ENCODE measurements around the gene NEXMIF. TPM values are rescaled to one million over a fixed set of nuclear protein-coding genes. Genes with fewer than 3 reads are reported as not detected.
"Not testable (repeated sequence)": the region's sequence is repeated elsewhere in the genome, so short reads cannot be mapped to it uniquely, and the experiment has no call there.

Gene NEXMIF
- total RNA-seq, 1 experiment from 2014 or later, result not detected

DNA sequence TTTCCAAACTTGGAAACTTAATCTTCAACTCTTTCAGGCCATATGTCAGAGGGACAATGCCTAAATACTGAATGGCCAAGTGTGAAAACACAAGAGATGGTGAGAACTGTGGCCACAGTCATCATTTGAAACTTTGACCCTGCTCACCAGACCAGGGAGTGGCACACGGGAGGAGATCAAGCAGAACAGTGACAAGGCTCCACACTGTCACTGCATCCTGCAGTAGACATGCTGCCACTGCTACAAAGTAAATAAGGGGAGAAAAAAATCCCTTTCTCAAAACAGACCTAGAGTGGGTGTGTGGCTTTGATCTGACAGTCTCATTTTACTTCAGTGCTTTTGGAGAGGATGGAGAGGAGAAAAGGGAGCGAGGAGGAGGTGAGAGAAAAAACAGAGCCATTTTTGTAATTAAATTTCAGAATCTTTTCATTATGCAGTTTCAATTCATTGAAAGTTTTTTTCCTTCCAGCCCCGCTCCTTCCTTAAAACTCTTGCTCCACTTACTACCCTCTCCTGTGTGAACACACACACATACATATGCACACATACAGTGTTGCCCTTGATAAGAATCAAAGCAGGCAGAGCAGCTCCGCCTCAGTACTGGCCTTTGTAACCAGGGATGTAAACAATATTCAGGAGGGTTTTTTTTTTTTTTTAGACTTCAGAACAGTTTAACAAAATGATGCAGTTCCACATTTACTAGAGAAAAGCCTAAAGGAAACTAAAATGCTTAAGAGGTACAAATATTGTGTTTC lies 34.4 kb downstream of the NEXMIF start:
- no TSS peak for BruUV-seq (replicated peaks)
- Histone ChIP-seq H3K36me3 (ENCODE audit: low read depth) (no peaks in the 10 kb centered on the region), H3K9me3 (ENCODE audit: insufficient read depth, low read depth) (no peaks in the 10 kb centered on the region), H2AFZ (no peak overlapping the region), H3K27ac (no peak overlapping the region), H3K4me2 (no peak overlapping the region), H3F3A (ENCODE audit: insufficient read depth, low read depth) (no peaks in the 10 kb centered on the region), H4K20me1 (ENCODE audit: insufficient read depth) (no peaks in the 10 kb centered on the region), H3K4me3 (no peak overlapping the region), H3K79me2 (ENCODE audit: low read depth) (no peaks in the 10 kb centered on the region), H3K4me1 (replicated peaks; ENCODE audit: insufficient read depth) (no peaks in the 10 kb centered on the region), H3K9me2 (ENCODE audit: insufficient read depth) (no peaks in the 10 kb centered on the region), H3K27me3 (ENCODE audit: insufficient read depth, low read depth) (no peaks in the 10 kb centered on the region)
- DNase-seq, result no peak
- TF ChIP-seq CTCF (conservative IDR thresholded peaks at IDR 0.05), result no peak
- no peak for TF ChIP-seq EZH2 (IDR thresholded peaks at IDR 0.05; ENCODE audit: low read depth)
- CTCF ChIA-PET, result no interaction called here
- intact Hi-C loops (cut with micrococcal nuclease; ENCODE audit: unreplicated experiment), result no loop called here
- POLR2A ChIA-PET (ENCODE audit: unreplicated experiment), result no interaction called here

DNA sequence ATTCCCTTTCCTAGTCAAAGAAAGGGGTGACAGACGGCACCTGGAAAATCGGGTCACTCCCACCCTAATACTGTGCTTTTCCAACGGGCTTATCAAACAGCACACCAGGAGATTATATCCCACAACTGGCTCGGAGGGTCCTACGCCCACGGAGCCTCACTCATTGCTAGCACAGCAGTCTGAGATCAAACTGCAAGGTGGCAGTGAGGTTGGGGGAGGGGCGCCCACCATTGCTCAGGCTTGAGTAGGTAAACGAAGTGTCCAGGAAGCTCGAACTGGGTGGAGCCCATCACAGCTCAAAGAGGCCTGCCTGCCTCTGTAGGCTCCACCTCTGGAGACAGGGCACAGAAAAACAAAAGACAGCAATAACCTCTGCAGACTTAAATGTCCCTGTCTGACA lies 42.9 kb downstream of the NEXMIF start:
- POLR2A ChIA-PET (ENCODE audit: unreplicated experiment); H2AFZ ChIP-seq; H3K27me3 ChIP-seq (ENCODE audit: insufficient read depth, low read depth); H3K27ac ChIP-seq; intact Hi-C loops (cut with micrococcal nuclease; ENCODE audit: unreplicated experiment); H3F3A ChIP-seq (ENCODE audit: insufficient read depth, low read depth); BruUV-seq (replicated peaks); CTCF ChIA-PET; DNase-seq; H3K4me2 ChIP-seq; H3K9me2 ChIP-seq (ENCODE audit: insufficient read depth); H3K9me3 ChIP-seq (ENCODE audit: insufficient read depth, low read depth); H3K4me1 ChIP-seq (replicated peaks; ENCODE audit: insufficient read depth); H3K36me3 ChIP-seq (ENCODE audit: low read depth); H3K79me2 ChIP-seq (ENCODE audit: low read depth); H4K20me1 ChIP-seq (ENCODE audit: insufficient read depth); H3K4me3 ChIP-seq: not testable (repeated sequence)

- H3K36me3 ChIP-seq (ENCODE audit: low read depth), result no peaks in the 10 kb centered on the region
- no peaks in the 10 kb centered on the region for H3K9me3 ChIP-seq (ENCODE audit: insufficient read depth, low read depth)
- BruUV-seq (replicated peaks), result no TSS peak
- no peak overlapping the region for H3K4me2 ChIP-seq
- H3K27me3 ChIP-seq (ENCODE audit: insufficient read depth, low read depth), result no peaks in the 10 kb centered on the region
- no peak overlapping the region for H3K27ac ChIP-seq
- TF ChIP-seq EZH2 (IDR thresholded peaks at IDR 0.05; ENCODE audit: low read depth) (no peak), CTCF (conservative IDR thresholded peaks at IDR 0.05) (no peak)
- no peaks in the 10 kb centered on the region for H3K79me2 ChIP-seq (ENCODE audit: low read depth)
- H2AFZ ChIP-seq, result no peak overlapping the region
- POLR2A ChIA-PET (ENCODE audit: unreplicated experiment), result no interaction called here
- H3K9me2 ChIP-seq (ENCODE audit: insufficient read depth), result no peaks in the 10 kb centered on the region
- H3K4me3 ChIP-seq, result no peak overlapping the region
- H3K4me1 ChIP-seq (replicated peaks; ENCODE audit: insufficient read depth), result no peaks in the 10 kb centered on the region
- CTCF ChIA-PET, result no interaction called here
- H4K20me1 ChIP-seq (ENCODE audit: insufficient read depth), result no peaks in the 10 kb centered on the region
- DNase-seq, result no peak
- intact Hi-C loops (cut with micrococcal nuclease; ENCODE audit: unreplicated experiment), result no loop called here
- H3F3A ChIP-seq (ENCODE audit: insufficient read depth, low read depth), result no peaks in the 10 kb centered on the region
These were observed 59.5 kb downstream of the NEXMIF start for GRCh38 chrX:74865725-74866124.

GRCh38 chrX:74853255-74853654 lies 72.0 kb downstream of the NEXMIF start:
- Histone ChIP-seq H3K9me2 (ENCODE audit: insufficient read depth) (no peaks in the 10 kb centered on the region), H3K4me1 (replicated peaks; ENCODE audit: insufficient read depth) (no peaks in the 10 kb centered on the region), H3K27me3 (ENCODE audit: insufficient read depth, low read depth) (no peaks in the 10 kb centered on the region), H4K20me1 (ENCODE audit: insufficient read depth) (no peaks in the 10 kb centered on the region), H3F3A (ENCODE audit: insufficient read depth, low read depth) (no peaks in the 10 kb centered on the region), H3K4me2 (no peak overlapping the region), H3K9me3 (ENCODE audit: insufficient read depth, low read depth) (no peaks in the 10 kb centered on the region), H2AFZ (no peak overlapping the region), H3K27ac (no peak overlapping the region), H3K79me2 (ENCODE audit: low read depth) (no peaks in the 10 kb centered on the region), H3K4me3 (no peak overlapping the region), H3K36me3 (ENCODE audit: low read depth) (no peaks in the 10 kb centered on the region)
- POLR2A ChIA-PET (ENCODE audit: unreplicated experiment), result no interaction called here
- intact Hi-C loops (cut with micrococcal nuclease; ENCODE audit: unreplicated experiment), result no loop called here
- TF ChIP-seq CTCF (conservative IDR thresholded peaks at IDR 0.05) (no peak), EZH2 (IDR thresholded peaks at IDR 0.05; ENCODE audit: low read depth) (no peak)
- no TSS peak for BruUV-seq (replicated peaks)
- CTCF ChIA-PET, result no interaction called here
- DNase-seq, result no peak

Data from PC-9 (cell line).